Mucosa of descending colon (tissue), 3 donors: ENCODE measurements around the gene PLXNA3. TPM values are rescaled to one million over a fixed set of nuclear protein-coding genes. Genes with fewer than 3 reads are reported as not detected.

Experiments used
- ATAC-seq: fragments of 200-7000 bp; cut with Tn5 transposase; one replicate; pipeline ENCODE4 v1.9.1; 2020; ENCODE audit warnings: mild to moderate bottlenecking, moderate library complexity
- DNase-seq, 3 donors: peaks; one replicate each; pipeline ENCODE4 v3.0.0-alpha.2; 2020
- H3K36me3 ChIP-seq: fragments of 200-600 bp; one replicate; pipeline ENCODE4 v1.8.0; 2021; ENCODE audit warnings: low read depth, mild to moderate bottlenecking
- H3K4me1 ChIP-seq: fragments of 200-600 bp; one replicate; pipeline ENCODE4 v1.8.0; 2021; ENCODE audit warnings: low read depth, mild to moderate bottlenecking
- H3K4me3 ChIP-seq: fragments of 200-600 bp; one replicate; pipeline ENCODE4 v1.8.0; 2021; ENCODE audit warnings: mild to moderate bottlenecking
- H3K9me3 ChIP-seq: fragments of 200-600 bp; one replicate; pipeline ENCODE4 v1.8.0; 2021; ENCODE audit warnings: mild to moderate bottlenecking
- intact Hi-C, 2 donors: fragments of 100-400 bp; cut with DNase I in 1 of 2; cut with micrococcal nuclease in 1 of 2; formaldehyde crosslinking; loops; one replicate each; pipeline versions ENCODE4 v1.11.0 to v1.11.1; 2022; cut with DNase I, micrococcal nuclease
- total RNA-seq, 3 donors: library from RNA; stranded (reverse); fragmentation: NEBNext Ultra II Directional in 2 of 3; extraction: Animal tissue kit (Norgen Biotek cat#: 25700) in 2 of 3; gene quantifications; one replicate each; pipeline versions ENCODE4 v1.2.1 to v1.2.4, GENCODE V29; 2021 to 2023
- TF ChIP-seq, protein P1 (sequence below): fragments of 200-600 bp; IDR thresholded peaks from one replicate; pipeline ENCODE4 v1.8.0; 2022; ENCODE audit warnings: antibody characterized with exemption, mild to moderate bottlenecking
- donor health status: DM: no; HTN: no; CAD: no; lungs with moderate emphysema.
- donor health status: DM: no; HTN: no; CAD: no.
- donor health status: DM: no; HTN: yes; CAD: no.

The PLXNA3 gene
- total RNA-seq, 3 donors from 2014 or later = 24.8 to 66.1 (median 51.7) TPM

- H3K36me3 ChIP-seq = no peaks in the 10 kb centered on the region
- H3K4me3 ChIP-seq = no peak overlapping the region
- TF ChIP-seq, protein P1, sequence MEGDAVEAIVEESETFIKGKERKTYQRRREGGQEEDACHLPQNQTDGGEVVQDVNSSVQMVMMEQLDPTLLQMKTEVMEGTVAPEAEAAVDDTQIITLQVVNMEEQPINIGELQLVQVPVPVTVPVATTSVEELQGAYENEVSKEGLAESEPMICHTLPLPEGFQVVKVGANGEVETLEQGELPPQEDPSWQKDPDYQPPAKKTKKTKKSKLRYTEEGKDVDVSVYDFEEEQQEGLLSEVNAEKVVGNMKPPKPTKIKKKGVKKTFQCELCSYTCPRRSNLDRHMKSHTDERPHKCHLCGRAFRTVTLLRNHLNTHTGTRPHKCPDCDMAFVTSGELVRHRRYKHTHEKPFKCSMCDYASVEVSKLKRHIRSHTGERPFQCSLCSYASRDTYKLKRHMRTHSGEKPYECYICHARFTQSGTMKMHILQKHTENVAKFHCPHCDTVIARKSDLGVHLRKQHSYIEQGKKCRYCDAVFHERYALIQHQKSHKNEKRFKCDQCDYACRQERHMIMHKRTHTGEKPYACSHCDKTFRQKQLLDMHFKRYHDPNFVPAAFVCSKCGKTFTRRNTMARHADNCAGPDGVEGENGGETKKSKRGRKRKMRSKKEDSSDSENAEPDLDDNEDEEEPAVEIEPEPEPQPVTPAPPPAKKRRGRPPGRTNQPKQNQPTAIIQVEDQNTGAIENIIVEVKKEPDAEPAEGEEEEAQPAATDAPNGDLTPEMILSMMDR = no peak
- ATAC-seq = no peak
- DNase-seq = no peak
- no peaks in the 10 kb centered on the region for H3K4me1 ChIP-seq
- H3K9me3 ChIP-seq = no peaks in the 10 kb centered on the region
- intact Hi-C loops = no loop called here
Measured at GRCh38 chrX:154512879-154513553, 54.9 kb downstream of the PLXNA3 start.

GRCh38 chrX:154513716-154514115 lies 55.6 kb downstream of the PLXNA3 start:
- no peak for DNase-seq
- Histone ChIP-seq H3K36me3 (no peaks in the 10 kb centered on the region), H3K4me3 (no peak overlapping the region), H3K4me1 (no peaks in the 10 kb centered on the region), H3K9me3 (no peaks in the 10 kb centered on the region)
- TF ChIP-seq, protein P1 = no peak
- no peak for ATAC-seq
- intact Hi-C loops = no loop called here

DNA sequence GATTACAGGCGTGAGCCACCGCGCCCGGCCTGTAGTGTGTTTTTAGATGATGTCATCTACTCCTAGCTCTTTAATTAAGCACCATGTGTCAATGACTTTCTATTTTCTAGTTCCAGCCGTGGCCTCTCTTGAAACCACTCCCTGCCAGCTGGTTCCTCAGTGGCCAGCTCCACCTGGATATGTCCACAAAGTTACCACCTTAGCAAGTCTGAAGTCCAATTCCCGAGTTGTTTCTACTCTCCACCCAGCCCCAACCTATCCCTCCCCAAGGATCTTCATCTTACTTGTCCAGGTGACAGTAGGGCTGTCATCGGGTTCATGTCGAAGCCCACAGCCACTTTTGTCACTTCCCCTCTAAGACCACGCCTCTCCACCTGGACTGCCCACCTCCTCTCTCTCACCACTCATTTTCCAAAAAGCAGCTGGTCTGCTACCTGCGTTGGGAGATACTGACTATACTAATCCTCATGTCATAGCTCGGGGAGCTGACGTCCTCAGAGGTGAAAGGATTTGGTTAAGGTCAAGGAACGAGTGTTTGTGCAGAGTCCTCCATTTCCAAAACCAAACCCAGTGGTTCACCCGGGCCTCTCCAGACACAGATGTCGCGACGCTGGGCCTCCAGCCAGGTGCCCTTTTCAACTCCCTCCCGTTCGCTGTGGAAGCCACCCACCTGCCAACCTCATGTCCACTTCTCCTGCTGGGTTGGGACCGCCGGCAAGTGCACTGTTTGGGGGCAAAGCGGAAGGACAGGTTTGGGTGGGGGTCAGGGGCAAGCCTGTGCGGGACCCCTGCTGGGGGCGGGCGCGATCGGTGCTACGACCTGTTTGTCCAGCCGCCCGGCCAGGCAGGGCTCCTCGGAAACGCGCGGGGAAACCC lies 57.2 kb downstream of the PLXNA3 start:
- intact Hi-C loops = no loop called here
- TF ChIP-seq, protein P1 = no peak
- Histone ChIP-seq H3K4me3 (peak overlapping the region; percentile 38), H3K9me3 (no peaks in the 10 kb centered on the region), H3K36me3 (no peaks in the 10 kb centered on the region), H3K4me1 (no peaks in the 10 kb centered on the region)
- DNase-seq (peak in 2 of 3 donors; percentile 63 to 67), ATAC-seq (peak; percentile 66)

- DNase-seq (peak; percentile 91 to 96 (median 96)), ATAC-seq (peak; percentile 90)
- intact Hi-C loops = no loop called here
- Histone ChIP-seq H3K4me3 (peak within 1 kb of the TSS; percentile 38), H3K36me3 (no peaks in the 10 kb centered on the region), H3K9me3 (no peaks in the 10 kb centered on the region), H3K4me1 (no peaks in the 10 kb centered on the region)
- TF ChIP-seq, protein P1 = no peak
Measured at GRCh38 chrX:154515966-154516655, 58.0 kb downstream of the PLXNA3 start, which contains the start of gene FAM3A. Gene FAM3A, minus strand, starts transcription at chrX:154516232. Its CDS starts 460 bp downstream, at chrX:154515772.

DNA sequence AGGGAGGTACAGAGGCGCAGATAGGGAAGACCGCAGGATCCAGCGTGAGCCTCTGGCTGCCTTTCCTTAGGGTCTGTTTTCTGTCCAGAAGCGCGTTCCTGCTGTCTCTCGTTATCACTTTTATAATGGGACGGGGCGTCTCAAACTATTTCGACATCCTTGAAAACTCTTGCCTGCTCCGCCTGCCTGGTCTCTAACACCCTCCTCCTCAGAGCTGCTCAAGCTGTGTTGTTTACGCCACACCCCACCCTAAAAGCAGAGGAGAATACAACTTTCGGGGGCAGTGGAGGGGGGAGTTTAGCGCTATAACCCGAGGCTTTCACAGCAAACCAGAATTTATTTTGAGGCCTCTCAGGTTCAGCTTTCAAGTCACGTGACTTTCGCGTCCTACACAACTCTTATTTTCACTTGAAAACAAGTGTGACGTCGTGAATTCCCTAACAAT lies 58.6 kb downstream of the PLXNA3 start:
- no peaks in the 10 kb centered on the region for H3K4me1 ChIP-seq
- TF ChIP-seq, protein P1 = no peak
- H3K9me3 ChIP-seq = no peaks in the 10 kb centered on the region
- intact Hi-C loops = no loop called here
- H3K36me3 ChIP-seq = no peaks in the 10 kb centered on the region
- ATAC-seq (peak; percentile 5), DNase-seq (peak in 1 of 3 donors; percentile 43)
- H3K4me3 ChIP-seq = peak overlapping the region; percentile 38
